Esophagus squamous epithelium (tissue), 4 donors: ENCODE results near the gene CD6.

Source experiments
- CTCF ChIP-seq, 6 experiments: fragments of 450-650 bp in 4 of 6; fragments of 200-600 bp in 2 of 6; sonication (generic) in 2 of 6; IDR thresholded peaks; one replicate each; pipeline ENCODE4 v1.5.1; 2016 to 2019; ENCODE audit warnings: antibody characterized with exemption in 6 of 6, mild to moderate bottlenecking in 4 of 6, moderate library complexity in 4 of 6
- POLR2A ChIP-seq, 4 donors: fragments of 450-650 bp; IDR thresholded peaks; one replicate each; pipeline ENCODE4 v1.6.1; 2017; ENCODE audit warnings: antibody characterized with exemption in 4 of 4, mild to moderate bottlenecking in 4 of 4, moderate library complexity in 3 of 4

- TF ChIP-seq CTCF (IDR thresholded peaks at IDR 0.05) = no peak
- TF ChIP-seq POLR2A (IDR thresholded peaks at IDR 0.05) = no peak
These were observed 2.2 kb downstream of the CD6 start for GRCh38 chr11:60973699-60974098.
